ENCODE measurements around the gene ZFP3. TPM values are rescaled to one million over a fixed set of nuclear protein-coding genes. Genes with fewer than 3 reads are reported as not detected.
"Not testable (repeated sequence)": the region's sequence is repeated elsewhere in the genome, so short reads cannot be mapped to it uniquely, and the experiment has no call there.

ZFP3 gene
- total RNA-seq, 1 donor, result 1.4 TPM

DNA sequence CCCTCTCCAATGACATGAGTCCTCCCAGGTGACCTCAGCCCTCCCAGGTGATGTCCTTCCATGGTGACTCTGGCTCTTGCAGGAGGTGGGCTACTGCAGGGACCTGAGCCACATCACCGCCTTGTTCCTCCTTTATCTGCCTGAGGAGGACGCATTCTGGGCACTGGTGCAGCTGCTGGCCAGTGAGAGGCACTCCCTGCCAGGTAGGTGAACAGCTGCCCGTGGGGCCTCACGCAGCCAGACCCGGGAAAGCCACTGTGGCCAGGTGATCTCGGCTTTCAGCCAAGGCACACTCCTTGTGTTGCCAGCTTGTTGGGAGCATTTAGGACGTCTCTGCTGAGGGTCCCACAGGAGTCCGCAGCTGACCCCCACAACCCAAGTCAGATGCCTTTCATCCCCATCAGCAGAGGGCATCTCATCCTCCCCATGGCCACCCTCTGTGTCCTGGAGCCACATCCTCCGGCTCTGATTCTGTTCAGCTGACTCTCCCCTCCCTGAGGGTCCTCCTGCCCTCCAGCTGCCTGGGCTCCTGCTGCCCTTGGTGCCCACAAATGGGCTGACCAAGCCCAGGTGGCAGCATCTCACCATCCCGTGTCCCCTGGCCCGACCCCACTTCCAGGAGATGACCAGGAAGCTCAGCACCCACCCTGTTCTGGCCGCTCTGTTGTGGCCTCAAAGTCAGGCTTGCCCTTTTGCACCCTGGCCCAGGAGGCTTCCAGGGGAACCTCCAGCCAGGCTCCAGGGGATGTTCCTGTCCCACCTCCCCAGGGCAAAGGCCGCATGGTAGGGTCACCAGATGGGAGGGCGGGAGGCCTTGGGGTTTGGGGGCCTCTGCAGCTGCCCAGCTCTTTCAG, 57.7 kb downstream of the ZFP3 start:
- TF ChIP-seq, protein P1, sequence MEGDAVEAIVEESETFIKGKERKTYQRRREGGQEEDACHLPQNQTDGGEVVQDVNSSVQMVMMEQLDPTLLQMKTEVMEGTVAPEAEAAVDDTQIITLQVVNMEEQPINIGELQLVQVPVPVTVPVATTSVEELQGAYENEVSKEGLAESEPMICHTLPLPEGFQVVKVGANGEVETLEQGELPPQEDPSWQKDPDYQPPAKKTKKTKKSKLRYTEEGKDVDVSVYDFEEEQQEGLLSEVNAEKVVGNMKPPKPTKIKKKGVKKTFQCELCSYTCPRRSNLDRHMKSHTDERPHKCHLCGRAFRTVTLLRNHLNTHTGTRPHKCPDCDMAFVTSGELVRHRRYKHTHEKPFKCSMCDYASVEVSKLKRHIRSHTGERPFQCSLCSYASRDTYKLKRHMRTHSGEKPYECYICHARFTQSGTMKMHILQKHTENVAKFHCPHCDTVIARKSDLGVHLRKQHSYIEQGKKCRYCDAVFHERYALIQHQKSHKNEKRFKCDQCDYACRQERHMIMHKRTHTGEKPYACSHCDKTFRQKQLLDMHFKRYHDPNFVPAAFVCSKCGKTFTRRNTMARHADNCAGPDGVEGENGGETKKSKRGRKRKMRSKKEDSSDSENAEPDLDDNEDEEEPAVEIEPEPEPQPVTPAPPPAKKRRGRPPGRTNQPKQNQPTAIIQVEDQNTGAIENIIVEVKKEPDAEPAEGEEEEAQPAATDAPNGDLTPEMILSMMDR (IDR thresholded peaks at IDR 0.05; ENCODE audit: insufficient read depth, low read length), result no peak
- H3K4me3 ChIP-seq (ENCODE audit: low read depth, low read length), result no peak overlapping the region
- no peak for DNase-seq (ENCODE audit: low read depth)

DNA sequence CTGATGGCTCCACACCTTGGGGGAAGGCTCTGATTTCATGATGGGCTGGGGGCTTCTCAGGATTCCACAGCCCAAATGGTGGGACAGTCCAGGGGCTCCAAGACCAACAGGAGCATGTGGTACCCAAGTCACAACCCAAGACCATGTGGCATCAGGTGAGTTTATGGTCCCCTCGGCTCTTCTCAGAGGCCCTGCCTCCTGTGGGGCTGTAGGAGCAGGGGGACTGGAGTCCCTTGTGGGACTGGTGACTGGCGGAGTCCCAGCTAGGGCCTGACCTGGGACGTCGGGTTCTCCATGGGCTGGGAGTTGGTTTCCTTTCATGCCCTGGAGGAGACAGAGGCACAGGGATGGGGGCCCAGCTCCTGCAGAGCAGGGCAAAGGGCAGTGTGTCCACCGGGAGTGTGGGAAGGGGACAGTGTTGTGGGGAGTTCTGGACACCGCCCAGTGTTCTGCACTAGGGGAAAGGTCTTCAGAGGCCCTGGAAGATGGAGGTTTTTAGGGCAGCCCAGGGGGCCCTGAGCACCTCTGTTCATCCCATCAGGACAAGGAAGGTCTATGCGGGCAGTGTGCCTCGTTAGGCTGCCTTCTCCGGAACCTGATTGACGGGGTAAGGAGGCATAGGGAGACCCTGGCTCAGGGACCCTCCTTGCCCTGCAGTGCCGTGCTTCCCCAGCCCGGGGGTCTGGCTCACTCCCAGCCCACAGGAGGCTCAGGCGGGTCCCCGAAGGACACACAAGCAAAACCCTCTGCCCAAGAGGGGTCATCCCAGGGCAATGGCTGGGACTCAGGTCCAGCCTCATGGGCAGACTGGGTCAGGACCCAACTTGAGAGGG, 58.5 kb downstream of the ZFP3 start:
- not testable (repeated sequence) for DNase-seq (ENCODE audit: low read depth); H3K4me3 ChIP-seq (ENCODE audit: low read depth, low read length)

DNA sequence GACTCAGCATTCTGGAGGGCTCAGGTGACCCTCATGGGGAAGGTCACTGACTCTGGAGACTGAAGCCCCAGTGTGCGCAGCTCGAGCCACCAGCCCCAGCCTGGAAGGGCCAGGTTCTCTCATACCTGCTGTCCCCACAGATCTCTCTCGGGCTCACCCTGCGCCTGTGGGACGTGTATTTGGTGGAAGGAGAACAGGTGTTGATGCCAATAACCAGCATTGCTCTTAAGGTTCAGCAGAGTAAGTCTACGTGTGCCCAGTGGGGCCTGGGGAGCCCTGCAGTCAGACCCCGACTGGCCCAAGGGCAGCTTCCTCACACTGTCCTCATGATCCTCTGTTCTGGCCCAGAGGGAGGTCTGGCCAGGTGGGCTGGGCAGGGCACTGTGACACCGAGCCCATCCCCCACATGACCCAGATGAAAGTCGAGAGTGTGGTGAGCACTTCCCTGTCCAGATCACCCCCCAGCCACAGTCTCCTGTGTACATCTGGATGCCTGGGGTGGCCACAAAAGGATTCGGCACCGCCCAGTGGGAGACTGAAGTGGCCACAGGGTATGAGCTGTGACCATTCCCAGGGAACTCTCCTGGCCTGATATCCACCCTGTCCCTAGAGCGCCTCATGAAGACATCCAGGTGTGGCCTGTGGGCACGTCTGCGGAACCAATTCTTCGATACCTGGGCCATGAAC, 59.4 kb downstream of the ZFP3 start:
- not testable (repeated sequence) for DNase-seq (ENCODE audit: low read depth)

DNA sequence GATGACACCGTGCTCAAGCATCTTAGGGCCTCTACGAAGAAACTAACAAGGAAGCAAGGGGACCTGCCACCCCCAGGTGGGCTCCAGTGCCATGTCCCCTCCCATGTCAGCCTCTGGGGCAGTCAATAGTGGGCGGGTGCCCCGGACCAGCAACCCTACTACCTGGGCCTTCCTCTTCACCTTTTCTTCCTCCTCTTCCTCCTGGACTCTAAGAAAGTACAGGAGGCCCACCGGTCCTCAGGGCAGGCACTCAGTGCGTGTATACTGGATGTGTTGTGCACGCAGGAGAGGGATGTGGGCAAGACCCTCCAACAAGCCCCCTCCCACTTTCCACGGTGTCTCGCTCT, 59.9 kb downstream of the ZFP3 start:
- not testable (repeated sequence) for DNase-seq (ENCODE audit: low read depth); H3K4me3 ChIP-seq (ENCODE audit: low read depth, low read length)

More for the DNA sequence above, 59.4 kb downstream of the ZFP3 start:
- H3K4me3 ChIP-seq (ENCODE audit: low read depth, low read length), result not testable (repeated sequence)

DNA sequence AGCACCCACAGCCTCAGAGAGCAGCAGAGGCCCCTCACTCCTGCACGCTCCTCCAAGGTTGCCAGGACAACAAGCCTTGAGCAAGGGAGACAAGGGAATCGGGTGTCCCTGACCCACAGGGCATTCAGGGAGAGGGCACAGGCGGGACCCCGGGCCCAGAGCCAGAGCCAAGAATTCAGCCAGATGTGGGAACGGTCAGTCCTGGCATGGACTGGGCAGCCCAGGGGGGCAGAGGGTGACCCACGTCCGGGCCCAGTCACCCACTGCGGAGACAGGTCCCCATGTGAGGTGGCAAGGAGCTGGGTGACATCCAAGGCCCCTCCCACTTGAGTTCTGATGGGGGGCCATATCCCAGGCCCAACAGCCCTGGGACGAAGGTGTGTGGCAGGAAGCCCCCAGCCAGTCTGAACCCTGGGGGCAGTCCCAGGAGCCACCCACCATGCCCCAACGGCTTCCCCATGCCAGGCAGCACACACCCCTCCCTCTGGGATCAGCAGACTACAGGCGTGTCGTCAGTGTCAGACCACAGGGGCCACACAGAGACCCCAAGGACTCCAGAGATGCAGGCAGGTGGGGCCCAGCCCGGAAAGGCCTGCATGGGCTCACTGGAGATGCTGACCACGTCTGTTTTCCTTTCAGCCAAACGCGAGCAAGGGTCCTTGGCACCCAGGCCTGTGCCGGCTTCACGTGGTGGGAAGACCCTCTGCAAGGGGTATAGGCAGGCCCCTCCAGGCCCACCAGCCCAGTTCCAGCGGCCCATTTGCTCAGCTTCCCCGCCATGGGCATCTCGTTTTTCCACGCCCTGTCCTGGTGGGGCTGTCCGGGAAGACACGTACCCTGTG, 60.6 kb downstream of the ZFP3 start:
- H3K4me3 ChIP-seq (ENCODE audit: low read depth, low read length), result no peak overlapping the region
- TF ChIP-seq, protein P1 (IDR thresholded peaks at IDR 0.05; ENCODE audit: insufficient read depth, low read length), result no peak
- DNase-seq (ENCODE audit: low read depth), result no peak

DNA sequence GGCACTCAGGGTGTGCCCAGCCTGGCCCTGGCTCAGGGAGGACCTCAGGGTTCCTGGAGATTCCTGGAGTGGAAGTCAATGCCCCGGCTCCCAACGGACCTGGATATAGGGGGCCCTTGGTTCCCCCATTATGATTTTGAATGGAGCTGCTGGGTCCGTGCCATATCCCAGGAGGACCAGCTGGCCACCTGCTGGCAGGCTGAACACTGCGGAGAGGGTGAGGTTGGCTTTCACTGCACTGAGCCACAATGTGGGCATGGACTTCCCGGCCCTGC, 61.1 kb downstream of the ZFP3 start:
- TF ChIP-seq, protein P1 (IDR thresholded peaks at IDR 0.05; ENCODE audit: insufficient read depth, low read length), result no peak

DNA sequence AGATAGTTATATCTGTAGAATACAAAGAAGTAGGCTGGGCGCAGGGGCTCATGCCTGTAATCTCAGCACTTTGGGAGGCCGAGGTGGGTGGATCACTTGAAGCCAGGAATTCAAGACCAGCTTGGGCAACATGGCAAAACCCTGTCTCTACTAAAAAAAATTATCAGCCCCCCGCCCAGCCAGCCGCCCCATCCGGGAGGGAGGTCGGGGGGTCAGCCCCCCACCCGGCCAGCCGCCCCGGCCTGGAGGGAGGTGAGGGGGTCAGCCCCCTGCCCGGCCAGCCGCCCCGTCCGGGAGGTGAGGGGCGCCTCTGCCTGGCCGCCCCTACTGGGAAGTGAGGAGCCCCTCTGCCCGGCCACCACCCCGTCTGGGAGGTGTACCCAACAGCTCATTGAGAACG, 64.6 kb downstream of the ZFP3 start:
- DNase-seq (ENCODE audit: low read depth); H3K4me3 ChIP-seq (ENCODE audit: low read depth, low read length): not testable (repeated sequence)

More for the DNA sequence above, 61.1 kb downstream of the ZFP3 start:
- H3K4me3 ChIP-seq (ENCODE audit: low read depth, low read length), result no peak overlapping the region
- DNase-seq (ENCODE audit: low read depth), result no peak

Small RNAs within 50 kb of the gene (small RNA-seq; reads per million reads assigned to genes)
- gene AC012146.4, result not detected

Other genes with a start within 250 kb of the ZFP3 start
- gene MINK1, start 245.1 kb upstream of the ZFP3 start, total RNA-seq (ENCODE audit: low replicate concordance), result 38.4 and 48.5 TPM in 2 replicates
- 3.8 and 4.5 TPM in 2 replicates for gene C17orf107, start 178.9 kb upstream of the ZFP3 start, total RNA-seq (ENCODE audit: low replicate concordance)
- 0.33 and 4.9 TPM in 2 replicates for gene CHRNE, start 175.4 kb upstream of the ZFP3 start, total RNA-seq (ENCODE audit: low replicate concordance)
- not detected in 2 replicates for gene GP1BA, start 146.2 kb upstream of the ZFP3 start, total RNA-seq (ENCODE audit: low replicate concordance)
- gene SLC25A11, start 138.4 kb upstream of the ZFP3 start, total RNA-seq (ENCODE audit: low replicate concordance), result 28.3 and 49.9 TPM in 2 replicates
- 17.2 and 26.4 TPM in 2 replicates for gene RNF167, start 138.2 kb upstream of the ZFP3 start, total RNA-seq (ENCODE audit: low replicate concordance)
- gene PFN1, start 129.9 kb upstream of the ZFP3 start, total RNA-seq (ENCODE audit: low replicate concordance), result 507 and 514 TPM in 2 replicates
- 2.8 and 4.7 TPM in 2 replicates for gene ENO3, start 127.3 kb upstream of the ZFP3 start, total RNA-seq (ENCODE audit: low replicate concordance)
- 29.2 and 59.5 TPM in 2 replicates for gene SPAG7, start 110.7 kb upstream of the ZFP3 start, total RNA-seq (ENCODE audit: low replicate concordance)
- 12.1 and 21.1 TPM in 2 replicates for gene CAMTA2, start 90.8 kb upstream of the ZFP3 start, total RNA-seq (ENCODE audit: low replicate concordance)
- gene INCA1, start 80.9 kb upstream of the ZFP3 start, total RNA-seq (ENCODE audit: low replicate concordance), result 0.36 TPM in 1 of 2 replicates, not detected in the other
- 59.5 and 142 TPM in 2 replicates for gene KIF1C, start 80.5 kb upstream of the ZFP3 start, total RNA-seq (ENCODE audit: low replicate concordance)
- gene SLC52A1, start 43.0 kb upstream of the ZFP3 start, total RNA-seq (ENCODE audit: low replicate concordance), result 0.09 and 0.25 TPM in 2 replicates
- 4.5 and 6.4 TPM in 2 replicates for gene ZNF232, start 33.4 kb downstream of the ZFP3 start, total RNA-seq (ENCODE audit: low replicate concordance)
- gene USP6, start 37.6 kb downstream of the ZFP3 start, total RNA-seq (ENCODE audit: low replicate concordance), result not detected in 2 replicates
- 4.7 and 7.6 TPM in 2 replicates for gene ZNF594, start 113.4 kb downstream of the ZFP3 start, total RNA-seq (ENCODE audit: low replicate concordance)
- gene SCIMP, start 156.4 kb downstream of the ZFP3 start, total RNA-seq (ENCODE audit: low replicate concordance), result not detected in 2 replicates
- gene RABEP1, start 203.8 kb downstream of the ZFP3 start, total RNA-seq (ENCODE audit: low replicate concordance), result 43.5 and 81.4 TPM in 2 replicates

Data from fibroblast of the aortic adventitia (primary cell).